Activated CD4-positive, alpha-beta T cell treated with anti-CD3 and anti-CD28 coated beads, Interleukin-10, Interleukin-2, amounts not matched to agents 100 ng/mL and 50 ng/mL, durations not matched to agents 16 hours and 8 hours (primary cell): ENCODE measurements around the gene IMMP2L.
A peak's percentile ranks its signal among the peaks of the same experiment; 100 is the strongest.

Experiments used
- DNase-seq: peaks from one replicate; pipeline ENCODE4 v3.0.0-alpha.2; 2020

Gene IMMP2L

DNA sequence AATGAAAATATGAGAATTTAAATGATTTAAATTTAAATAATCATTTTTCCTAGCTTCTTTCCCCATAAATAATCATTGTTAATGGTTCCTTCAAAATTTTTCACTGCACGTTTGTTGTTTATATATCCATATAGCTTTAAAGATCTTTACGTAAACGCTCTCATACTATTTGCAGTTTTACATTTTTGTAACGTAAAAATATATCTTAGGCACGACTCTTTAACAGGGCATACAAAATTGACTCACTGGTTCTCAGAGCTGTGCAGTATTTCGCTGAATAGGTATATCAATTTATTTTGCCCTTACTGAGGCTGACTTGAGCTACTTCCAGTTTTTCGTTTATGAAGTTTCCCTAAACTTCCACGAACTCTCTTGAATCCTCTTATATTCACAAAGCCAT is 365.6 kb downstream of the IMMP2L start:
- no peak for DNase-seq

DNA sequence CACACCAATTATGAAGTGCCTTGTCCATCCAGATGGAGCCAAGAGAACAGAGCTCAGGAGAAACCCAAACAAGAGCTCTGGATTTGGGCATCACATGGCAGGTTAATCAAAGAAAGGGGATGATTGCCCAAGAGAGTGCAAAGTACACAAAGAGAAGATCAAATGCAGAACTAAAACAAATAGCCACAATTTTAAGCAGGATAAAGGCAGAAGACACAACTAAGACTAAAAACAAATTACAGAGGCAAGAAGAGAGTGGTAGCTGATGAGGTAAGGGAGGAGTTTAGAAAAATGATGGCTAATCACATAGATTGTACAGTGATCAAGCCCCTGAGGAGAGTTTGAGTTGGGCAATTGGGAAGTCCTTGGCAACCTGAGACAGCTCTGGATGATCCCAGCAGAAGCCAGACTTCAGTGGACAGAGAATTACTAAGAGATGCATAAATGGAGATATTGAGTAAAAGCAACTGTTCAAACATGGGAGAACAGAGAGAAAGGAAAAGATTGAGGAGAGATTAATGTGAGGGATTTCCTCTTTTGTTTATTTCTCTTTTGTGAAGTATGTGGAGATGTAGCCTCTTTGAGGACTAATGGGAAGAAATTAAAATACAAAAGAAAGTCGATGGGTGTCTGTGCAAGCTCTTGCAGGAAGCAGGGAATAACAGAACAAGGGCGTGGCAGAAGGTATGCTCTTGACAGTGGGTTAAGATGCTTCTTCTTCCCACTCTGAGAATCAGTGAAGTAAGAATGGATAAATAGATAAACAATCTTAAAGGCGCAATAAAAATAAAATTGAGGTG is 369.5 kb downstream of the IMMP2L start:
- DNase-seq, result no peak

DNA sequence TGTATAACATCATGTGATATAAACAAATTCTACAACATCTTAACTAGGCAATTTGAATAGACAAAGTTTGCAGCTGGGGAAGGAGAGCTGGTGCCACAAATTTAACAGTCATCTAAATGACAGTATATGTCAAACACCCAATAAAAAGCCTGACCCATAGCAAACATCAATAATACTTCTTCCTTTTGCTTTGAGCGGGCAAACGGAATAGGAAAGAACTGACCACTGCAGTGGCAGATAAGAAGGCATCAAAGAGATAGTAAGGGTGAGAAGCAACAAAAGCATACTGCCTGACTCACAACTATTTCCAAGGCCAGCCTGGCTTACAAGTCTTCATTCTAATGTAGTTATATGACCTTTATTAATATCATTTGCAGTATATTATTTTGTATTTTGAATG is 371.5 kb downstream of the IMMP2L start:
- no peak for DNase-seq

DNA sequence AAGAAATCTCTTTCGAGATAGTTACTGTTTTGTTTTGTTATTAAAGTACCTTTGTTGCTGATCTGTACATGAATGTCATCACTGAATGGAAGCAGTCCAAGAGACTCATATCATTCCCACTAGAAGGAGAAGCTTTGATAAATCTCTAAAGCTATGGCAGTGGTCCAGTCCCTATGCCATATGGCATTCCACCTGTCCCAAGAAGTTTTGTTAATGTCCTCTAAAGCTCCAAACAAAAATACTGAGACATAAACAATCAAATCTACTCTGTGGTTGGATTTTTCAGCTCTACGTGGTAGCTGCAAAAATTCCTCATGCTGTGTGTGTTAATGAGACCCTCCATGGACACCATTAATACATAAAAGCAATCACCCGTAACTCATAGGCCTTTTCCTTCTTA is 377.3 kb downstream of the IMMP2L start:
- DNase-seq, result no peak

DNA sequence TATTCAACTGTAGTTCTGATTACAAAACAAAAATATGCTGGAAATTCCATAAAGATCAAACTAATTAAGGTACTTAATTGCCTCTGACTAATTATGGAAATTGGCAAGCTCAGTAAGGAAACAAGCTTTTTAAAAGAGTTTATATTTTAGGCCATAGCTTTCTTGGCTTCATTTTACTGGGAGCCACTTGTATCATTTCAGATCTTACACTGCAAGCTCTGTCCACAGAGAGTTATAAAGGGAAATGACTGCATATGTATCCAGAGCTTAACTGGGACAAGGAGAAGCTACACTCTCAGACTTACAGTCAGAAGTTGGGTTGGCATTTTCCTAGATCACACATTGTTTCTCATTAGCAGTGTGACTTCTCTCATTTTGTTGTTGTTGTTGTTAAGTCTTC is 379.0 kb downstream of the IMMP2L start:
- DNase-seq, result no peak

DNA sequence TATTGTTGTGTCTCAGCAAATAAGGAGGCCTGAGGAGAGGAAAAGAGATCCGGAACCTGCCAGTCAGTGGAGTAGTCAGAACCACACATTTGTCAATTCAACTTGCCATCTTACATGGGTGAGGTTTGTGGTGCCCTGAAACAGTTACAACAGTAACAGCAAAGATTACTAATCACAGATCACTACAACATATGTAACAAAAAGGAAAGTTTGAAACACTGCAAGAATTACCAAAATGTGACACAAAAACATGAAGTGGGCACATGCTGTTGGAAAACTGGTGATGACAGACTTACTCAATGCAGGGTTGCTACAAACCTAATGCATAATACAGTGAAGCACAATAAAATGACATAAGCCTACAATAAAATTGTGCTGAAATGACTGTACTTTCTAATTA is 382.0 kb downstream of the IMMP2L start:
- peak; percentile 4 for DNase-seq

DNA sequence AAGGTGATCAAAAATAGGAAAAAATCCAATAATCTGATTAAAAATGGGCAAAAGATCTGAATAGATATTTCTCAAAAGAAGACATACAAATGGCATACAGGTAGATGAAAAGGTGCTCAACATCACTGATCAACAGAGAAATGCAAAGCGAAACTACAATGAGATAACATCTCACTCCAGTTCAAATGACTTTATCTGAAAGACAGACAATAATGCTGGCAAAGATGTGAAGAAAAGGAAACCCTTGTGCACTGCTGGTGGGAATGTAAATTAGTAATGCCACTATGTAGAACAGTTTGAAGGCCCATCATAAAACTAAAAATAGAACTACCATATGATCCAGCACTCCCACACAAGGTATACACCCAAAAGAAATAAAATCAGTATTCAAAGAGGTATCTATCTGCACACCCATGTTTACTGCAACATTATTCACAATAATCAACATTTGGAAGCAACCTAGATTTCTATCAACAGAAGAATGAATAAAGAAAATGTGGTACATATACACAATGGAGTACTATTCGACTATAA is 386.3 kb downstream of the IMMP2L start:
- DNase-seq, result peak; percentile 10

DNA sequence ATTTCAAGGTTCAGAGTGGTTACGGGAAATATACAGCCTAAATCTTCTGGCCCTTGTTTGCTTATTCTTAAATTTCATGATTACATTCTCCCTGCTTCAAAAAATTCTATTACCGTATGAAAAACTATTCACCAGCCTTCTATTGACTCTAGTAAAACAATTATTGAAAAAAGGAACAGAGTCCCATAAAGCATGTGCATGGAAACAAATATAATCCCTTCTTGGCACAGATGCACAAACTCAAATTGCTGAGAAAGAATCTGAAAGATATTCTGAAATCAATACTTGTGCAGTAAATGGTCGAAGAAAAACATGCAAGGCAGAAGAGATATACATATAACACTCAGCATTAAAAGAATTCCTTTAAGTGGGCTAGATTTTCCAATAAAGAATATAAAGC is 387.8 kb downstream of the IMMP2L start:
- DNase-seq, result no peak

DNA sequence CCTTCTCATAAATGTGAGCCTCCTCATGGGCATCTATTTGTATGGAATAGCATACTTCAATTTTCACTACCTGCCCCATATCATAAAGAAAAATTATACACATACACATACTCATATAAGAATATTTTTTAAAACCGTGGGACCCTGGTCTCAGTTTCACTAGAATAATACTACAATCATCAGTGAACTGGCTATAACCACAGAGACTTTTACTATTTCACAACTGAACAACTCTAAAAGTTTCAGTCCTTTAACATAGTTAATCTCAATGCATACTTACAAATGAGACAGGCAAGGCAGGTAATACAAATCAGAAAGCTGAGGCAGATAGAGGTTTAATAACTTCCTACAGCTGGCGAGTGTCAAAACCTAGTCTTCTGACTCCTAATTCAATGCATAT is 388.3 kb downstream of the IMMP2L start:
- DNase-seq, result no peak

DNA sequence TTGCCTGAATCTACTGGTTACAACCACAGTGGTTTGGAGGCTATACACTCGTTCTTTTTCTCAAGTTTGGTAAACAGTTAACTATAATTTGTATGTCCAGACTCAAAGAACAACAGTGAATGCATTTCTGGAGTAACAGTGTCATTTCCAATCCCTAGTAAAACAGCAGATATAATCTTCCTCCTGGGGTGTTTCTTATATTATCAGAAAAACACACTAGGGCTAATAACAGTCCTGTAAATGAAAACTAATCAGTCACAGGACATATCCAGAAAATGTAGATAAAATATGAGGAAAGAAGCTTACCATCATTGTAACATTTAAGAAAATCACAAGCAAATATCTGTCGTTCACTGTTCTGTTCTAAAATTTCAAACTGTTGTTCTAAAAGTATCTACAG is 388.8 kb downstream of the IMMP2L start:
- no peak for DNase-seq

DNA sequence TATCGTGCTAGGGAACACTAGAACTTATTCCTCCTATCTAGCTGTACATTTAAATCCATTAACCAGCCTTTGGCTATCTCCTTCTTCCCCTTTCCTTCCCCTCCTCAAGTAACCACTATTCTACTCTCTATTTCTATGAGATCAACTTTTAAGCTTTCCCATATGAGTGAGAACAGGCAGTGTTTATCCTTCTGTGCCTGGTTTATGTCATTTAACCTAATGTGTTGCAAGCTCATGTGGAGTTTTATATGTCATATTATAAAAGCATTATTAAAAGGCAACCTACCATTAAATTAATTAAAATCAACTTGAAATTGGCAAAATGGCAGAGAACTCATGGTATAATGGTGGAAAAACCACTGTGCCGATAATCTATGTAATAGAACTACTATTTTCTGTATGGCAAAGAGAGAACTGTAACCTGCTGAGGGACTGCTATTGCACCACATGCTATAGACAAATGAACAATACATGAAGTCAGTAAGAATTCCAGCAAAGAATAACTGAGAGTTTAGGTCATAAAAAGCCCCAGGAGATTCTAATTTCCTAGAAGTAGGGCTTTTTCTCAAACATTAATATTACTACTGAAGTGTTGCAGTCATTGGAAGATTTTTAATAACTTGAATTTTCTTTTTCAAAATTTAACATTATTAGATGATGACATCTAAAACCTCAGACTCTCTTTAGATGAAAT is 389.6 kb downstream of the IMMP2L start:
- no peak for DNase-seq

DNA sequence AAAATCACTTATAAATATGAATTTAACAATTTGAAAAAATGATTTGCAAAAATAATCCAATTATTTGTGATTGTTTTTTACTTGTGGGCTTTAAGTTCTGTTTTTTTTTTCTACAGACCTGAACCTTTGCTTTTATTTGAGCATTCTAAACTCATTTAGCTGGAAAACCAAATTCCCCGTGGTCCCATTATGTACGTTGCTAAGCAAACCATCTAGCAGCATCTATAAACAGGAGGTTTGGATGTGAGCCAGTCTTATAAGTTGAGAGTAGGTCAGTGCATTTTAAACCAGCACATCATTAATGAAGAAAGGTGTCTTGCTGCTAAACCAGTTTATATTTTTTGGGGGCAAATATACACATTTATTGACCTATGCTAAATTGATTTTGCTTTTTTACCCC is 394.1 kb downstream of the IMMP2L start:
- DNase-seq, result no peak

DNA sequence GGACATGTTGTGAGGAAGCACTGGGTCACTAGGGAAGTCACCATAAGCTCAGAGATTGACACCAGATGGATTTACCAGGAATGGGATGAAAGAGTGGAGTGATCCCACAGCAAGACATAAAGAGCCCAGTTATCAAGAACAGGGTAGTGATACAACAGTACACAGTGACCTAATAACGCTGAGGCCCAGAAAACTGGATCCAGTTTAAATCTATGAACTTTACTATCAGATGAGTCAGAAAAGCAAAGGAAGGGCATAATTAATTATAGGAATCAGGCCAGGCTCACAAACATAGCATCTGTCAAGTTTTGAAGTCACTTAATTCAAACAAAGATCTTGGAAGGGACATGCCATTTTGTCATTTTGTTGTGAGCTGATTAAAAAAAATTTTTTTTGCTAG is 397.9 kb downstream of the IMMP2L start:
- no peak for DNase-seq

DNA sequence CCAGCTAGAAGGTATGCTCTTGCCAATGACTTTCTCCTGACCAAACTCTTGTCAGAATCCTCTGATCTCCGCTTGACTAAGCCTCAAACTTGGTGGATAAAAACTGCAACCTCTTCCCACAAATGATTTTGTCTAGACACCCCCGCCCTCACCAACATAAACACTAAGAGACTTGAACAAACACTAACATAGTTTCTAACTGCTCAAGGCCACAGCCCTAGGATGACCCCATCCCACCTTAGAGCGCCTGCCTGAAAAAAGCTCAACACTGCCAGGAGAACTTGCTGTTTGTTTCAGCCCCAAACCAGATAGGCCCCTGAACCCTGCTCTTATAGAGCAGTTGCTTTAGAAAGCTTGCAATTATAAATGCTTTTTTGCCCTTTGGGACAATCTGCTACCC is 399.6 kb downstream of the IMMP2L start:
- DNase-seq, result no peak

DNA sequence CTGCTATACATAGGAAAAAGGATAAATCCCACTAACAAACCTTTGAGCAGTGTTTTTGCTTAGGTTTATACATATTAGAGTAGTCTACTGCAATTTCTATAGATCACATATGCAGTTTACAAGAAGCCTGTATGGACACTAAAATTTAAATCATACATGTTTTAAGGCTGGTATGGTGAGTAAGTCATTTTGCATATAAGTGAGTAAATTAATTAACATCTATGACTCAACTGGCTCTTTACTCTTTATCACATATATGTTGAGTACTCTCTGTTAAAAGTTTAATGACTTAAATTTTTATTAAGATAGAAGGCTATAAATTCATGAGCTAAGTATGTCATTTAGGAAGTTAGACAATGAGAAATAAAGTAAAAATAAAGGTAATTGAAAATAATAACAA is 402.0 kb downstream of the IMMP2L start:
- no peak for DNase-seq

DNA sequence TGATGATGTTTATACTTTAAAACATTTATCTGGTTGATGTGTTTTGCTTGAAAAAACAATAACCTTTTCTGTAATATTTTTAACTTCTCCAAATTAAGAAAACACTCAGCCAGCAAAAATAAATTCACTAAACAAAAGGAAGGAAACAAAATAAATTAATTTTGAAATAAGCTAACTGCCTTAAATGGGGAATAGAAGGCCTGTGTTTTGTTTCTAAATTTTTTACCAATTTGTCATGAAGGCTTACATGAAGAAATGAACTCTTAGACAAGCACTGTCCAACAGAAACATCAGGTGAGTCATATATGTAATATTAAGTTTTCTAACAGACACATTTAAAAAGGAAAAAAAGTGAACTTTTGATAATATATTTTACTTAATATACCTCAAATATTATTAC is 402.9 kb downstream of the IMMP2L start:
- DNase-seq, result no peak

DNA sequence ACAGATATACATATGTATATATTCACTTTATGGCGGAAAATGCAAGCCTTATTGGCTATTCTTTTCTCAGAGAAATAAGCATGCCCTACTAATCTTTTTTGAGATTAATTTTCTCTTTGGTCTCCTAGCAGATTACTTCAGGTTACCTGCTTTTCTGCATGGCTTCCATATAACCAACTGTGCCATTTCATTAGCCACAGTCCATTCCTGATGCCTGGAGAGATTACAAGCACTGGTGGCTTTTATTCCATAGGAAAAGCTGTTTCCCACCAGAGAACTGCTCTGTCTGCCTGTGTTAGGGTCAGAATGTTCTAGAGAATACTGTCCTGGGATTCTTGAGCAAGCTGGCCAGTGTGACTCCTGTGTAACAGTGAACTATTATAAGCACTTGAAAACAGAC is 411.6 kb downstream of the IMMP2L start:
- no peak for DNase-seq

DNA sequence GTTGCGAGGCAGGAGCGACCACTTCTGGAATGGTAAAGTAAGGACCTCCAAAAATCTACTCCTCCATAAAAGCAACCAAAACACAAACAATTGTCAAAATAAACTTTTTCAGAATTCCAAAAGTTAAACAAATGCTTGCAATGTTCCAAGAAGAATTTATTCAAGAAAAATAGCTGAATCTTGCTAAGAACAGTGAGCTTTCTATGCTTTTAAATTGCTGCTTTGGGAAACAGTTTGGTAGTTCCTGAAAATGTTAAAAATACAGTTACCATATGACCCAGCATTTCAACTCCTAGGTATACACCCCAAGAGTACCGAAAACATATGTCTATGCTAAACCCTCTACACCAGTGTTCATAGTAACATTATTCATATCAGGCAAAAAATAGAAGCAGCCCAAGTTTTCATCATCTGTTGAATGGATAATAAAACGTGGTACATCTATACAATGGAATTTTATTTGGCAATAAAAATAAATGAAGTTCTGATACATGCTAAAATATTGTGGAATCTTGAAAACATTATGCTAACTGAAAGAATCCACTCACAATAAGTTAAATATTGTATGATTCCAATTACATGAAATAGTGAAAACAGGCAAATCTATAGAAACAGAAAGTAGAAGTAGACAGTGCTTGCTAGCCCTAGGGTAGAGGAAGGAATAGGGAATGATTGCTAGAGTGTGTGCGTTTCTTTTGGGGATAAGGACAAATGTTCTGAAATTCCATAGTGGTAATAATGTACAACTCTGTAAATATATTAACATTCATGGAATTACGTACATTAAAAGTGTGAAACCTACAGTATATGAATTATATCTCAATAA is 414.4 kb downstream of the IMMP2L start:
- DNase-seq, result no peak

DNA sequence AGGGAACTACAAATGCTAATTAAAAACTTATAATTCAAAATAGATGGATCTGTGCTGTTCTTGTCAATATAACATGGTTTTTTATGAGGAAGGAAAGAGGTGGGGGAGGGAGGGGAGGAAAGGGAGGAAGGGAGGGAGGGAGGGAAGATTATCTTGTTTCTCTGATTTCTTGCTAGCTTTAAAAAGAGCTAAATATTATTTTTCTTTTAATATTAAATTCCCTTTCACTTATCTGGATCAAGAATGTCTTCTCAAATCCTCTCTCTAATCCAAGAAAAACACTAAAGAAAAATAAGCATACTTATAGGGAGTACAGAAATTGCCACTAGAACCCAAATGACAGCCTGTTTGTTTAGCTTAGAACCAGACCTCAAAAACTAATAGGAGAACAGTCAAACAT is 416.2 kb downstream of the IMMP2L start:
- no peak for DNase-seq

DNA sequence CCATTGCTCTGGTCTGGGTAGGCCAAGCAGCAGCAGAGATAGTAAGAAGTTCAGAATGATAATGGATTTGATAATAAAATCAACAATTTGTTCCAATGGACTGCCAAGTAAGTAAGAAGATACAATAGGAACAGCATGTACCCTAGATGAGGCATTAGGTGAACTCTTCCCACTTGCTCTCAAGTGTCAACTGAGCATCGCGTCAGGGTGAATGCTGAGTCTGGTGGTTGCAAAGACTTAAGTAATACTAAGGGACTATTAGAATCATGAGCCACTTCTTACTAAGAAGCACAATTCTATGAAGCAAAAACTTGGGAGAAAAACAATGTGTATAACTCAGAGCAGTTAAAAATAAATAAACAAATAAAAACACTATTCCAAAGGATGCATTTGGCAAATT is 416.8 kb downstream of the IMMP2L start:
- DNase-seq, result no peak

DNA sequence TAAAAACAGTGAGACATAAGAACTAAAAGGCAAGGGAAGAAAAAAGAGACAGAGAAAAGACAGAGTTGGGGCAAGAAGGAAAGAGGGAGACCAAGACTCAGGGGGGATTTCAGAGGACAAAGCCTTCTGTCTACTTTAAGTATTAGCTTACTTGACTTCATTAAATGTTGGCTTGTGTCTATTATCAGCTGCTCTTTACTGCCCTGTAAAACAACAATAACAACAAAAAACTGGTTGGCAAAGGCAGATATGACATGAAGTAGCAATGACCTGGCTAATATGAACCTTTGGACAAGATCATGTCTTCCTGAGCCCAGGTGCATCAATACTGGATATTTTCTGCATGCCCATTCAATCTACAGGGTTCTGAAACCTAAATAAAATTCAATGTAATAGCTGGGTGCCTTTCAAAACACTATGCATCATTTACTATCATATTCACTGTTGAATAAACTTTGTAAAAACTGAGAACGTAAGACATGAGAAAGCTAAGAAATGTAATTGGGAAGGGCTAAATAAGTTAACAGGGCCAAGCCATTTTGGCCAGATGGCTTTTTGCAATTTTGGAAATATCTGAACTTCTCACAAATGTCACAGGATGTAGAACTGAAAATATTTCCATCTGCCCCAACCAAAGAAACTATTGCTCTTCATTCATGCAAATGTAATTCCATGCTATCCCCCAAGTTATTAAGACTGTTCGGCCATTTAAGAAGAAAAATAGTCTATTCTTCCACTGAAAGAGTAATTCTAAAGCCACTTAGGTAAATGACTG is 422.0 kb downstream of the IMMP2L start:
- DNase-seq, result no peak

DNA sequence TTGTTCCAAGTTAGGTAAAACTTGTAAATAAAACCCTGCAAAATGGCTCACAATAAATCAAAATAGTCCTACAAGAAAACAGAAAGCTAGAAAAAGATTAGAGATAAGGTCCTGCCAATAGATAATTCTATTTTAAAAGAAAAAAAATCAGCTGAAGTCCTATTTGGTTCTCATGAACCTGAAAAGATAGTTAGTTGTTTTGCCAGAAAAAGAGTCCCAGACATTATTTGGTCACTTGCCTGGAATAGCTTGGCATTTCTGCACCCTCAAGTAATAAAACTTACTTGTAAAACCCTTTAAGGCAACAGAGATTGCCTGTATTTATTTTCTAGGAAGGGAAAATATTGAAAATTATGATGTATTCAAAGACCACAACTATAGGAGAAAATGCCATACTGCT is 423.7 kb downstream of the IMMP2L start:
- DNase-seq, result no peak

DNA sequence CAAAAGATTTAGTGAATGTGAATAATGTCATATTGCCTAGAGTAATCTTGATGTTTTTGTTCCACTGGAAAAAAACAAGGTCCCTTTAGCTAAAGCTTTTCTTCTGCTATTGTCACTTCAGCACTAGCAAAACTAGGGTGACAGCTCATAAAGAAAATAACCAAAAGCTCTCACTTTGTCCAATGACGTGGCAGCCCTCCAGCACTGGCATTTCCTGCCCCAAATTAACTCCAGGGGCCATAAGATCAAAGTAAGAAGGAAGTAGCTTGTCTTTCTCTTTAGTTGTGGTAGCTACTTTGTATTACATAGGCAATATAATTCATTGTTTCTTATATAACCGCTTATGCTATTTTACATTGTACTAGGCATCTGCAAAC is 424.1 kb downstream of the IMMP2L start:
- peak; percentile 91 for DNase-seq
